ENCODE results near the gene LGALS9B.
A peak's percentile ranks its signal among the peaks of the same experiment; 100 is the strongest.
"Not testable (repeated sequence)": the region's sequence is repeated elsewhere in the genome, so short reads cannot be mapped to it uniquely, and the experiment has no call there.

The LGALS9B gene

DNA sequence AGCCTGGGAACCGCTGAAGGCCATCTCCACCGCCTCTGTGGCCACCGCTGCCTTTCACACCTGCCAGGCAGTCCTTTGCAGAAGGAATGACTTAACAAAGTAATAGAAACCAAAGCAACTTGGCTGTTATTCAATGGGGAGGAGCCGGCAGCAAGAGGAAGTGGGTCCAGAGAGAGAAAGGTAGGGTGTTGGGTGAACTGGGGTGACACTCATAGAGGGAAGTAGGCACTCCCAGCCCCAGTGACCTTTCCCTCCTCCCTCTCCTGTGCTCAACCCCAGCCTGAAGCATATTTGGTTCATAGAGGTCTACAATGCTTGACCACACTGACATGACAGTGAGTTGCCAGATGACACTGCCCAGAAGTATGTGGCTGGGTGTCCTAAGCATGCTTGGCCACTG, at the start of gene LGALS9B:
LGALS9B (minus strand) TSS at position 93 of the 400 bp plus-strand sequence; CDS start at position 24, 69 bp downstream.
- not testable (repeated sequence) for DNase-seq

DNA sequence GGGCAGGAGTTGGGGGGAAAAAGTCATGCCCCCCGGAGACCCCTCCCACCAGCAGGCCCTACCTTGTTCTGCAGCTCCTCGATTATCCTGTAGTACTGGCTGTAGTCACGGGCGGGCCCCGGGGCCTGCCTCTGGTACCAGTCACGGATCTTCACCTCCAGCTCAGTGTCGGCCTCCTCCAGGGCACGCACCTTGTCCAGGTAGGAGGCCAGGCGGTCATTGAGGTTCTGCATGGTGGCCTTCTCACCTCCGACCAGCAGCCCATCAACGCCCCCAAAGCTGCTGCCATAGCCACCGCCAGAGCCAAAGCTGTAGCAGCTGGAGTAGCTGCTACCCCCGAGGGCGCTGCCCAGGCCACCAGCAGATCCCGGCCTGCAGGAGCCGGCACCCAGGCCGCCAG, 49.6 kb upstream of the LGALS9B start:
- DNase-seq: not testable (repeated sequence)

DNA sequence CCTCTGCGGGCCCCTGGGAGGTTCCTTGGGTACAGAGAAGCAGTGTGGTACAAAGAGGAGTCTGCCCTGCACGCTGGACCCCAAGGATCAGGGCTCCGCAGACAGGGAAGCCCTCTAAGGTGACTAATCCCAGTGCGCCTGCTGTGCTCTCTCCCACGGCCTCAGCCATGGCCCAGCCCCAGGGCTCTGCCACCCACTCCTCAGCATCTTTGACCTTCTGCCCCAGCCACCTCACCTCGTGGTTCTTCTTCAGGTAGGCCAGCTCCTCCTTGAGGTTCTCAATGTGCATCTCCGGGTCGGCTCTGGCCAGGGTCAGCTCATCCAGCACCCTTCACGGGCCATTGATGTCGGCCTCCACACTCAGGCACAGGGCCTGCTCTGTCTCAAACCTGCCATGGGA, 47.8 kb upstream of the LGALS9B start:
- not testable (repeated sequence) for DNase-seq

DNA sequence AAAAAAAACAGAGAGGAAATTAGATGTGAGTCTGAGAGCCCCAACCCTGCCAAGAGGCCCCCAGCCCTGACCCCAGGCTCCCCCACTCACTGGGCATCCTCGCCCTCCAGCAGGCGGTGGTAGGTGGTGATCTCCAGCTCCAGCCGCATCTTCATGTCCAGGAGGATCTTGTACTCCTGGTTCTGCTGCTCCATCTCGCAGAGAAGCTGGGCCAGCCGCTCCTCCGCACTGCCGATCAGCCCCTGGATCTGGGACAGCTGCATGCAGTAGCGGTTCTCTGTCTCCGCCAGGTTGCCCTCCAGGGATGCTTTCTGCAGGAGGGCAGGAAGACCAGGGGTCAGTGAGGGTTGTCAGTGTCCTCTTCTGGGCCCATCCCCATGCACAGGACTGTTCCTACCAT, 46.2 kb upstream of the LGALS9B start:
- not testable (repeated sequence) for DNase-seq

DNA sequence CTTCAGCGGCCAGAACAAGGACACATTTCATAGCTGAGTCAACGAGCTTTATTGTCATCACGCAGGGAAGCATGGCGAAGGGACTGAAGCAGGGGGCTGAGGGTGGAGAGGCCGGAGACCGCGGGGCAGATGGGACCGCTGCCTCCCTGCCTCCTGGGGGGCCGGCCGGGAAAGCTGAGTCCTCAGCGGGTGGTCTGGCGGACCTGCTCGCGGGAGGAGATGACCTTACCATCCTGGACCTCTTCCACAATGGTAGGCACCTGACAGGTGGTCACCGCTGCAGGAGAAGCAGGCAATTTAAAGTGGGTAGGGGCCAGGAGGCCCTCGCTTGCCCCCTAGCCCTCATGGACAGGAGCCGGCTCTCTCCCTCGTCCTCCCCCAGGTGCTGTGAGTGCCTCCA, 45.0 kb upstream of the LGALS9B start:
- not testable (repeated sequence) for DNase-seq

DNA sequence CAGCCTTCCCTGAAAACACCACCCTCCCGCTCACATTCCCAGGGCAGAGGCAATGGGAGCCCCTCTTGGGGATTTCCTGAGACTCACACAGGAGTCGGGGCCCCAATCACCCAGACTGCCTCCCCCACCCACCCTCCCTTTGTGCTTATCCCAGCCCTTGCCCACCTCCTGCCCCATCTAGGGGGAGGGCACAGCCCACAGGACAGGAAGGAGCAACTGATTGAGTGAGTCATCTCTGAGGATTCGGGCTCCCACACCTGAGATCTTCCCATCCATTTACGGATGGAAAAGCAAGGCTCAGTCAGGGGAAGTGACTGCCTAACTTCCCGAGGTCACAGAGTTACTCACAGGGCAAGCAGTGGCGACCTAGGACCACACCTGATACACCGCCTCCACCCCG, 44.4 kb upstream of the LGALS9B start:
- not testable (repeated sequence) for DNase-seq

DNA sequence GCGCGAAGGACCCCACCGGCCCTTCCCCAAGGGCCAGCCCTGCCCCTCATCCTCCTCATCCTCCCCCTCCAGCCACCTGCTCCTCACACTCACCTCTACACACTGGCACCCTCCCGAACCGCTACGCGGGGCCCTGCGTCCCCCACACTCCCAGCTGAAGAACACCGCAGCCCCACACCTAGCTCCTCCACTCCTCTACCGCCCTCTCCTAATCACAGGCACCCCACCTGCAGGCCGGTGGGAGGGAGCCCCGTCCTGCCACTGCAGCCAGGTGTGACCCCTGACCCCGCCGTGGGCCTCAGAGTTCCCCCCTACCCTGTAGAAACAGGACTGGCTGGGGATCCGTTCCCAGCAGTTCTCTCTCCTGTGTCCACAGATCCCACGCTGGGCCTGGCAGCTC, 38.0 kb upstream of the LGALS9B start:
- not testable (repeated sequence) for DNase-seq

DNA sequence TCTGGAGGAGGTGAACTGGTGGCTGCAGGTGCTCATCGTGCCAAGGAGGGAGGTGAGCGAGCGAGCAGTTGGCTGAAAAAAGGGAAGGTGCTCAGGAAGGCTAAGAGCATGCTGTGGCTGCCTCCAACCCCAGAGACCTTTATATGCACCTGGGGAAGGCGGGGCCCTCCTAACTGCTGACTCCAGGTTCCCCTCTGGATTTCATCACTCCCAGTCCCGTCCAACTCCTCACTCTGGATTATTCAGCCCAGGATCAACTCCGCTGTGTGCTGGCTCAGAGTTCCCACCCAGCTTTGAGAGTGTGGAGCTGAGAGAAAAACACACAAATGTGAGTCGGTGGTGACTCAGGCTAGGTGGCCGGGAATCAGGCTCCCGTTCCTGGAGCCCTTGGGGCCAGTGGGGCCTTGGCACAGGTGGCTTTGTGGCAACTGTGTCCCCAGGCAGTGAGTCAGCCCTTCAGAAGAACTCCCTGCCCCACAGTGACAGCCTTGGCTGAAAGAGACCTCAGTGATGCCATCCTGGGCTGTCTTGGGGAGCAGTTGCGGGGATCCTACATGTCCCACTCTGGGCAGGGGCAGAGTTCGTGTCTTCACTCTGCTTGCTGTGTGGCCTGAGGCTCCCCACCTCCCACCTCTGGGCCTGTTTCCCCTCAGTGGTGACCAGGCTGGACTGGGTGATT, 37.2 kb upstream of the LGALS9B start:
- not testable (repeated sequence) for DNase-seq

DNA sequence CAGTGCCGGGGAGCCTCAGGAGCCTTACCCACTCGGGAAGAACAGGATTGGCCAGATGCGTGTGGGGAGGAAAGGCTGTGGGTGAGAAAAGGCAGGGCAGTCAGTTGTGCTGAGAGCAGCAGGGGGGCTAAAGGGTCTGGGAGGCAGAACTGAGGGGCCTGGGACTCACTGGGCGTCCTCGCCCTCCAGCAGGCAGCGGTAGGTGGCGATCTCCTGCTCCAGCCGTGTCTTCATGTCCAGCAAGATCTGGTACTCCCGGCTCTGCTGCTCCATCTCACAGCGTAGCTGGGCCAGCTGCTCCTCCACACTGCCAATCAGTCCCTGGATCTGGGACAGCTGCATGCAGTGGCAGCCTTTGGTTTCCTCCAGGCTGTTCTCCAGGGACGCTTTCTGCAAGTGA, 34.6 kb upstream of the LGALS9B start:
- not testable (repeated sequence) for DNase-seq

DNA sequence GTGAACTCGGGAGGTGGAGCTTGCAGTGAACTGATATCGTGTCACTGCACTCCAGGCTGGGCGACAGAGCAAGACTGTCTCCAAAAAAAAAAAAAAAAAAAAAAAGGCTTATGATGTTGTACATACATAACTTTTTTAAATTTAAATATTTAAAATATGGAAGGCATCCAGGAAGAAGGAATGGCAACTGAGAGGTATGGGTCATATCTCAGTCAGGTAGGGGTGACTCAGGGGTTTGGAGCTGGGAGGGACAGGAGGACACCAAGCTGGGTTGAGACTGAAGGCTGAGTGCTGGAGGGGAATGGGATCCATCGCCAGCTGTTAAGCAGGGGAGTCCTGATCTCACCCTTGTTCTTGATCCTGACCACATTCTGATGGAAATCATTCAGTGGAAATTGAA, 33.0 kb upstream of the LGALS9B start:
- DNase-seq: not testable (repeated sequence)

DNA sequence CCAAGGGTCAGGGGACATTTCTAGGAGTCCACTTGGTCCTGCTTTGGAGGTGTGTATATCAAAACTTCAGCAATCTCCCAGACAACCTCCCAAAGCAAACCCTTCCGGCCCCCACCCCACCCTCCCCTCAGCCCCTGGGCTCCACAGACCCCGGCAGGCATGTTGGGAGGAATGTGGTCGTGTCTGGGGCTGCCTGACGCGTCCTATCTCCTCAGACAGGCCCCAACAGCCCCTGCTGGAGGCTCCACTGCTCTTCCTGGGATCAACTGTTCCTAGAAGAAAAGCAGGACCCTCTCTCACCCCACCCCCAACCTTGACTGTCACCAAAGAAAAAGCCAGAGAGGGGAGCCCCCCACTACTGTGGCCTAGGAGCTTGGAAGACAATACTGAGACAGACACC, 28.1 kb upstream of the LGALS9B start:
- DNase-seq: not testable (repeated sequence)

DNA sequence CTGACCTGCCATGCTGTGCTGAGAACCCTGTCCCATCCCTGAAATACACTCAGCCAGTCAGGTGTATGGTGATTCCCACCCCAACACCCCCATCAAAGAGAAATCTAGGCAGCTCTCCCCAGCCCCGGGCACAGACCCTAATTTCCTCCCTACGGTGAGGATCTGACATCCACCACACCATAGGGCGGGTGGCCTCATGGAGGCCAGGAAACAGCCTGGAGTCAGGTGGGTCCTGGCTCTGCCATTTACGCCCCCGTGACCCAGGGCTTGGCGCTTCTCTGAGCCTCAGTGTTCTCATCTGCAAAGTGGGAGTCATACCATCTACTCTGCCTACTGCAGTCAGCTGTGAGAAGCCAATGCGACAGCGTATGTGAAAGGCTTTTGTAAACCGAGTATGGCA, 27.4 kb upstream of the LGALS9B start:
- not testable (repeated sequence) for DNase-seq

DNA sequence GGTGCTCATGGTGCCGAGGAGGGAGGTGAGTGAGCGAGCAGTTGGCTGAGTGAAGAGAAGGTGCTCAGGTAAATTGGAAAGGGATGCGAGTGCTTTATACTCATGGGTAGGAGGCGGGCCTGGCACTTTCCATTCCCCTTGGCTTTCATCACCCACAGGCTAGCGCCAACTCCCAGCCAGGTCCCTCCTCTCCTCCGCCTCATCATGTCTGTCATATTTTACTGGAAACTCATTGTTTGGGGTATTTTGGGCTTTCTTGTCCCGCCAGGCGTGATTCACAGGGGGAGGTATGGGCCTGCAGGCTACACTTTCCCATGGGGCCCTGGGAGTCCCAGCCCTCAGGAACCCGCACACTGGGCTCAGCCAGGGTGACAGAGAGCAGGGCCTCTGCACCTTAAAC, 26.8 kb upstream of the LGALS9B start:
- not testable (repeated sequence) for DNase-seq

DNA sequence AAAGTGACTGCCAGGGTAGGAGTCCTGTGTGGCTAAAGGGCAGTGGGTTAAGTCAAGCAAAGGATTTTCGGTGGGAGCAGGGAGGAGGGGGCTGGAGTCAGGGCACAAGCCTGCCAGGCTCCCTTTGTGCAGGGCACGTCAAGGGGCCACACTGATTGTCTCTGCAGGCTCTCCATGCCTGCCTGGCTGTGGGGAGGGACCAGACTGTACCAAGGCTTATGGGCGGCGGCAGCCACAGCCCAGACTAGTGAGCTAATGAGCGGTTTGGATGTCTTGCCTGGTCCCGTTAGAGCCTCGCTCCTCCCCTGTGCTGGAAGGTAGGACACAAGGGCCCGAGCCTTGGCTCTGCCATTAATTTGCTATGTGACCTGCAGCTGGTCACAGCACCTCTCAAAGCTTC, 25.6 kb upstream of the LGALS9B start:
- not testable (repeated sequence) for DNase-seq

DNA sequence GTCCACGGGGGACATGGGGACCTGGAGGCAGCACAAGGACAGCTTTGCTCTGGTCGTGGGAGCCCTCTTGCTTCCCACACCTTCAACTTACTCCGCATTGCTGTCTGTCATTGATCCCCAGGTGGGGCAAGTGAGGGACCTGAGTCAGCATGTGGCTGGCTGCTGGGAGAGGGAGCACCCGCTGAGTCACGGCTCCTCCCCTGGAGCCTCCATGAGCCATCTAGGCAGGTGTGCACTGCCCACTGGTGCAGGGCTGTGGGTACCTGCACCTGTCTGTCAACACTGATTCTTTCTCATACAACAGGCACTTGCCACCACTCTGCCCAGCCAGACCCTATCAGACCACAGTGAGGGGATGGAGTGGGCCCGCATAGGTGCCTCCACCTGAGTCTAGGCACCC, 24.8 kb upstream of the LGALS9B start:
- not testable (repeated sequence) for DNase-seq

DNA sequence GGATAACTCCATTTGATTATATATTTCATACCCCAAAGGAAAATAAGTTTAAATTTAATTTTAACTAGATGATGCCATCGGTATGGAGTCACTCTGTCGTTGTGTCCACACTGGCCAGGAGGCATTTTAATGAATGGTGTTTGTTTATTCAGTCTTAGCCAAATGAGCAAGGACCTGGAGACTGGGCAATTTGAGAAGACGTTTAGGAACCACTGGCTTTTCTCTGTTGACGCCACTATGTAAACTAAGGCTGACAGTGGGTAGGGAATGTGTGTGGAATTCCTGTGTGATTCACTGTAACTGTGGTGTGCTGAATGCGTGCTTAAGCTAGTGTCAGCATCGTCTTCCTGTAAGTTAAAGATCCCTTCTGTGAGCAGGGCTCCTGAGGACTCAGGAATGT, 17.6 kb upstream of the LGALS9B start:
- DNase-seq: not testable (repeated sequence)

DNA sequence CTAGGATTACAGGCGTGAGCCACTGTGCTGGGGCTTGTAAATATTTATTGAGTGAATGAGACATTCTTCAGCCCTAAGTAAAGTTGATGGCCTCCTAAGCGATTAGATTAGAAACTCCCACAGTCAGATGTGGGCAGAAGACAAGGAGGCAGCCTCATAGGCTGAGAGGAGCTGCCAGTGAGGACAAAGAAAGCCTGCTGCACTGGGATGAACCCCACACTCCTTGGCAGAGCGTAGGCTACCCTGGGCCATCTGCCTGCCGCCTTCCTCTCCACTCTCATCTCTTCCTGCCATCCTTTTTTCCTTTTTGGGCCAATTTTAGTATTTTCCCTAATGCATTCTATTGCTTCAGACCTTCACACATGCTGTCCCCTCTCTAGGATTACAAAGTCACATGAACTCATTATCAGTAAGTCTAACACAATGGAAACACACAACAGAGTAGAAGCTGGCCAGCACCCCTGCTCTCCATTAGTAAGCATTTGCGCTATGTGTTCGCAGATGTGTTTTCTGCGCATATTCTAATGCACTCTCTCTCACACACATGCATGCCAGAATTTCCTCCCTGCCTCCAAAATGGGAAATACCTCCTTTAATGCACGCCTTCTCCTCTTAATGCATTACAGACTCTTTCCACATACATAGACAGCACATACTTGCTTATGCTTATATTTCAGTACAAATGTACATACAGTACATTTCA, 12.7 kb upstream of the LGALS9B start:
- not testable (repeated sequence) for DNase-seq

DNA sequence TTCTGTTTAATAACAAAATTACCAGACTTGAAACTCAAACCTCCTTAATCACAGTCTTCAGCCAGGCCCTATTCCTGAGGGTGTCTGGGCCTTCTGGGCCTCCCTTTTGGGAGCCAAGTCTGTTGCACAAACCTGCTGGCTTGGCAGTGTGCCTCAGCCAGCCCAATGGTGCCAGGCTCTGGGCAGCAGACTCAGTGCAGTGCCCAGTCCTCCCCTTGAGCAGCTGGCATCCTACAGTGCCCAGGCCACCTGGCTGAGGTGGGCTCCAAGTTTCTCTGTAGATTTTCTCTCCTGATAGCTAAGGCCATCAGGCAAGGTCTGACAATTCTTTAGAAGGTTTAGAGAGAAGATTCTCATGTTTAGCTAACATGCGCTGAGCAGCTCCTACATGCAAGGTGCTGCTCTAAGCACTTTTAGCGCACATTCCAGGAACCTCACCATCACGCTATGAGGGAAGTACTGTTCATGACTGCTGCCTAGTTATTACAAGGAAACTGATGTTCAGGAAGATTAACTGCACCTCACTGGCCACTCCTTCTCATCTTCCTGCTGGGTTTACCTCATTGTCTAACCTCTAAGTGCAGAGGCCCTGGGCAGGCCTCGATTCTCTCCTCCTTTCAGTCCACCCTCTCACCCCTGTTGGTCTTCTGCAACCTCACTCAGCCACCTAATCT, 10.2 kb upstream of the LGALS9B start:
- not testable (repeated sequence) for DNase-seq

DNA sequence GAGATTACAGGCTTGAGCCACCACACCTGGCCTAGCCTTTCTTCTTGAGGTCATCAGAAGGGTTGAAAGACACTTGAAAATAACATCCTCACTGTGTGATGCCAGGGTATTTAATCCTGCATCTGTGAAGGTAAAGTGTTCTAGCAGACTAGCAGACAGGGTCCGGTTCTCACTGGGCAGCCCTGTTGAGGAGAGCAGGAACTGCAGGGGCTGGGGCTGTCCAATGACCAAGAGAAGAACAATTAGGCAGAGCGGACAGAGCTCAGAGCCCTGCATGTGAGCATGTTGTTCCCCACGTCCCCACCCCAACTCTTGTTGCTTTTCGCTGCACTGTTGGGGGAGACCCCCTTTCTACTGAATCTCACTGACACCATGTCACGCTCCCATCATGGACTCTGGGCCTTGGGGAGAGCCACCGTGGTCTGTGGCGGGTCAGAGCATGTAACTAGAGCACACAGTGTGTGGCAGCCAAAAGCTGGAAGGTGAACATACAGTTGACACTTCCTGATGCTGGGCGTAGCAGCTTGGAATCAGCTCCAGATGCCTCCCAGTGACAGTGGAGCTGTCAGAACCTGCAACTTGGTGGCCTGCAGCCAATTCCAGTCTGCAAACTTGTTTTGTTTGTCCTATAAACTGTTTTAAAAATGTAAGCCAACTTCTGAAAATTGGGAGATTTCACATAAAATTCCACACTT, 7.9 kb upstream of the LGALS9B start:
- DNase-seq: not testable (repeated sequence)

DNA sequence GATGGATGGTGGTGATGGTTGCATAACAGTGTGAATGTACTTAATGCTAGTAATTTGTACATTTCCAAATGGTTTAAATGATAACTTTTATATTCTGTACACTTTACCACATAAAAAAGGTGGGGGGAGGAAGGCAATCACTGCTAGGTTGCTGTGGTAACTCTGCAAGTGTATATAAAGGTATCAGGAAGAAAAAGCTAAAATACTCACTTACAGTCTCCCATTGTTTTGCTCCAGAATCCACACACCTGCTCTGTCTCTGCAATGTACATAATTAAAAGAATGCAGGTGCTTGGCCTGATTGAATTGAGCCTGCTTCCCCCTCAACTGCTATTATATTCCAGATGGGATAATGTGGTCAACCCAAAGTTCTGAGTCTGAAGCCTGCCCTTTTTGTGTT, 6.7 kb upstream of the LGALS9B start:
- DNase-seq: not testable (repeated sequence)

DNA sequence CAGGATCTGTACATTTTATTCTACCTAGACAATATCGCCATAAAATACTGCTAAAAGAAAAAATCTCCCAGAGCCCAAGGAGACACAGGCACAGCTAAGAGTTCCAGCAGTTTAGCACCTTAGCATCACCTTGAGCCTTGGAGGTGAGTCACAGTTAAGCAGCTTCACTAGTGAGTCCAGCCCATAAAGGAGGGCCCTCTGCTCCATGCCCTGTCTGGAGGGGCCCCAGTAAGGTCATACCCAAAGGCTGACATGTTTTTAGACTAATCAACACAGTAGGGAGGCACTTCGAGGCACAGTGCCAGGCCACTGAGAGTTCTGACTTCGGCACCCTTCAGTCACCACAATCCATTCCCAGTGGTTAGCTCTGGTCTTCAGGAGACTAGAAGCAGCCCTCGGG, 2.6 kb upstream of the LGALS9B start:
- DNase-seq: not testable (repeated sequence)

DNA sequence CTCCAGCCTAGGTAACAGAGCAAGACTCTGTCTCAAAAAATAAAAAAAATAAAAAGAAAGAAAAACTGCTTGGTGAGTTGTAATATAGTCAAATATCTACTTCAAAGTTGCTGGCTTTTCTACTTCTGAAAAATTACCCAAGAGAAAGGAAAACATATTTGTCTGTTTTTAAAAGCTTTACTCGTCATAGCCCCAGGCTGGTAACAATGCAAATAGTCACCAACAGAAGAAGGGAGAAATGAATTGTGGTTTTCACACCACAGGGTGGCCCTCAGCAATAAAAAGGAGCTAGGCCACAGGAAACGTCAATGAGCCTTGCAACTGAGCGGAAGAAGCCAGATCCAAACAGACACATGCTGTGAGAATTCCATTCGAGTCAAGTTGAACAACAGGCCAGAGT, 1.8 kb upstream of the LGALS9B start:
- DNase-seq: not testable (repeated sequence)

DNA sequence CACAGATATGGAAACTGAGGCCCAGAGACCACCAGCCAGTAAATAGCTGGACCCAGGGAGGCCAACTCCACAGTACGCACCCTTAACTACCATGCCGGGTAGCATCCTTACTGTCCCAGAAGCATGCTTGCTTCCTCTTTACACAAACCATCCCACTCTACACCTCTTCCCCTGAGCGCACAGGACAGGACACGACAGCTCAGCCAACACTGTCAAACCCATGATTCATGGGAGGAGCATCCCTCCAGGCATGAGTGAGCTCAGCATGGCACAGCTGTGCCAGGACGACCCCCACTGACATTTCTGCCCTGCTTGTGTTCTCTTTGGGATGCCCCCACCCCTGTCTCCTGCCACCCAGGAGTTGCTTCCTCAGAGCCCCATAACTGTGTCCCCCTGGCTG, 340 bp downstream of the LGALS9B start:
- peak in 1 of 2 donors; percentile 2 for DNase-seq

Measured in CD4-positive, alpha-beta T cell treated with Interferon alpha-2 for 1 hour (primary cell).